GM18502 (cell line): ENCODE measurements around the gene ATP13A5.
A peak's percentile ranks its signal among the peaks of the same experiment; 100 is the strongest.

Experiments
- ATAC-seq: cut with Tn5 transposase; IDR thresholded peaks from one replicate; pipeline ENCODE4 v1.9.1; 2021; ENCODE audit warnings: mild to moderate bottlenecking; ENCODE audit not compliant: unreplicated experiment, poor library complexity

ATP13A5 gene

GRCh38 chr3:193347521-193348501 lies 30.7 kb downstream of the ATP13A5 start:
- peak; percentile 74 for ATAC-seq

- ATAC-seq, result no peak
Measured at GRCh38 chr3:193346259-193346658, 32.3 kb downstream of the ATP13A5 start.

GRCh38 chr3:193345431-193345830 lies 33.1 kb downstream of the ATP13A5 start:
- no peak for ATAC-seq

GRCh38 chr3:193344486-193344885 lies 34.1 kb downstream of the ATP13A5 start:
- ATAC-seq, result no peak

- ATAC-seq, result no peak
Measured at GRCh38 chr3:193343726-193344222, 34.8 kb downstream of the ATP13A5 start.

- ATAC-seq, result no peak
Measured at GRCh38 chr3:193342551-193342950, 36.0 kb downstream of the ATP13A5 start.

GRCh38 chr3:193335031-193335430 lies 43.5 kb downstream of the ATP13A5 start:
- ATAC-seq, result no peak

- ATAC-seq, result no peak
Measured at GRCh38 chr3:193333229-193333628, 45.3 kb downstream of the ATP13A5 start.

- ATAC-seq, result no peak
Measured at GRCh38 chr3:193330555-193331204, 47.9 kb downstream of the ATP13A5 start.

- no peak for ATAC-seq
Measured at GRCh38 chr3:193317682-193318300, 60.8 kb downstream of the ATP13A5 start.

- ATAC-seq, result no peak
Measured at GRCh38 chr3:193314161-193314560, 64.4 kb downstream of the ATP13A5 start.

GRCh38 chr3:193313061-193313958 lies 65.2 kb downstream of the ATP13A5 start:
- no peak for ATAC-seq

GRCh38 chr3:193310914-193311723 lies 67.4 kb downstream of the ATP13A5 start:
- ATAC-seq, result no peak

GRCh38 chr3:193305356-193305755 lies 73.2 kb downstream of the ATP13A5 start:
- no peak for ATAC-seq

GRCh38 chr3:193301433-193301832 lies 77.1 kb downstream of the ATP13A5 start:
- no peak for ATAC-seq

- no peak for ATAC-seq
Measured at GRCh38 chr3:193297421-193297820, 81.1 kb downstream of the ATP13A5 start.

- ATAC-seq, result no peak
Measured at GRCh38 chr3:193295985-193296384, 82.6 kb downstream of the ATP13A5 start.

- ATAC-seq, result no peak
Measured at GRCh38 chr3:193292386-193292785, 86.2 kb downstream of the ATP13A5 start.
